HG03045 (cell line): ENCODE measurements around the gene SGCD.

Source experiments
- ATAC-seq: cut with Tn5 transposase; IDR thresholded peaks from one replicate; pipeline ENCODE4 v1.9.1; 2021; ENCODE audit warnings: mild to moderate bottlenecking, moderate library complexity; ENCODE audit not compliant: unreplicated experiment

Gene SGCD

DNA sequence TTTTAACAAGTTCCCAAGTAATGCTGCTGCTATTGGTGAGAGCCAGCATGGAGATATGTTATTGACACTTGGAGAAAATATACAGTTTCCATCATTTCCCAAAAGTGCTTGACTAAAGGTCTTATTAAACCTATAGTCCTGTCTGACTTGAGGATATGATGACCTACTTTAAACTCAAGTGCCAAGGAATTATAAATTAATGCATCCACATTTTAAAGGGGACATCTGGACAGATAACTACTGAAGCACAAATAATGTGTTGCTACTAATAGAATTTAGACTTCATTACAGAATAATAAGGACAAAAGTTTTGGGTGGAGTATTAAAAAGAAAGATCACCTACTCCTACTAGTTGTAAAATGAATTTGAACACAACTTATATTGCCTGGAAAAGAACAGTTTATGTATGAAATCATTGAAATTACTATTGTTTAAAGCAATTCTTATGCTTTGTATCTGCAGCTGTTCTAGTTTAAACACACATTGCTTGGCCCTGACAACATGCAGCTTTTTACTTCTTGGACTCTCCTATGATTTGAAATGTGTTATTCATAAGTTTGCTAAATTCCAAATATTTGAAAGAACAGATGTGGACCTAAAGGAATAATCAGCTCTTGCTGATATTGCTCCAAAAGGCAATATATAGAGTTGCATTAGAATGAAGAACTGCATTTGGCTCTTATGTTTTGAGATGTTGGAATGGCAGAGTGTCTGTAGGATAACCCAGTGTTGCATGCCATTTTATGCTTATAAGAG, 73.4 kb downstream of the SGCD start:
- no peak for ATAC-seq

DNA sequence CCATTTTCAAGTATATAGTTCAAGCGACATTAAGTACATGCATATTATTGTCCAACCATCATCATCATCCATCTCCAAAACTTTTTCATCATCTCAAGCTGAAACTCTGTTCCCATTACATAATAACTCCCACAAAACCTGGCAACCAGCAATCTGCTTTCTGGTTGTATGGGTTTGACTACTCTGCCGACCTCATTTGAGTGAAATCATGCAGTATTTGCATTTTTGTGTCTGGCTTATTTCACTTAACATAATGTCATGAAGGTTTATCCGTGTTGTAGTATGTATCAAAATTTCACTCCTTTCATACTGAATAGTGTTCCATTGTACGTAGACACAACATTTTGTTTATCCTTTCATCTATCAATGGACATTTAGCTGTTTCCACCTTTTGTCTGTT, 74.8 kb downstream of the SGCD start:
- ATAC-seq: peak; percentile 10

DNA sequence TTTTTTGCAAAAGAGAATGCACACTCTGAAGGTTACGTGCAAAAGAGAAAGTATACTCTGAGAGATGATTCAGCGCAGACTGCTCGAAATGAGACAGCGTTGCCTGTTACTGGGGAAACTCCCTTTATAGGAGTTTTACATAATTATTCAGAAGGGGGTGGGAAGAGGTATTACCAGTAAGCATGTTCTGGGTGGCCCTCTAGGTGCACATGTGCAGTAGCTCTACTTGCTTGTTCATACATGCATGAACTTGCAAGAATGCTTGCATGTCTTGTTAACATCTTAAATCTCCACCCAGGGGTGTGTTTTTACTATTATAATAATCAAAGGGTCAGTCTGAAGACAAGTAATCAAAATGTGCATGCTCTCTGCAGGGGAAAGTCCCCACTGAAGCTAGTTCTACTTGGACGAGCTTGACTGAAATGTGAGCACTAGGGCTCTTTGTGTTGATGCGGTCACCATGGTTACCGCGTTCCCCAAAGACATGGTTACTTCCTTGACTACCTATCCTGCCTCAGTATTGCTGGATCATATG, 75.5 kb downstream of the SGCD start:
- peak; percentile 99 for ATAC-seq

GRCh38 chr5:156405988-156406387, 79.0 kb downstream of the SGCD start:
- ATAC-seq: no peak

GRCh38 chr5:156407251-156407650, 80.3 kb downstream of the SGCD start:
- no peak for ATAC-seq

DNA sequence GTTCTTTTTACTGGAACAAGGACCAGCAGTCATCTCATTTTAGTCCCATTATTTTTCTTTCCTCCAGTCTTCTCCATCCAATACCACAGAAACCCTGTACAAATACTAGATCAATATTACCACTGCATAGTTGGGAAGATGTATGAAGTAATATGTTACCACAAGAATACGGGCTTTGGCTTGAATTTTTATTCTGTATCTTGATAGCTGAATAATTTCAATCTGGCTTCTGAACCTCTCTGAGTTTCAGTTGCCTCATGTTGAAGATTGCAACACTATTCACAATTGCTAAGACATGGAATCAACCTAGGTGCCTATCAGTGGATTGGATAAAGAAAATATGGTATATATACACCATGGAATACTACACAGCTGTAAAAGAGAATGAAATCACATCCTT, 82.9 kb downstream of the SGCD start:
- ATAC-seq: no peak

DNA sequence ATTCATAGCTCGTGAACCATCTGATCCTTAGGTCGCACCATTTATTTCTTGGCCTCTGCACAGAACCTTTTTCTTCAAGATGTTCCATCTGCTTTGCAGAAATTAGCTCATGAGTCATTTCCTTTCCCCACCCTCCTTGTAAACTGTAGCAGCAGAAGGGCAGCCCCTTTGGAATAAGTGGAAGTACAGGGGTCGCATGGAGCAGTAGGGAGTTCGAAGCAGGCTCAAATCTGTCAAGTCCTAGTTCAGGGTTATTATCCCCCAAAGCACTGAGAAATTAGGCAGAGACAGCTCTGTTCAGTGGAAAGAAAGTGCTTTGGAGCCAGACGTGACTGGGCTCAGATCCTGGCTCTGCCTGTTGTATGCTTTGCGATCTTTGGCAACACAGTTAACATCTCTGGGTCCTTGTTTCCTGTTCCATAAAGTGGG, 84.2 kb downstream of the SGCD start:
- no peak for ATAC-seq

- no peak for ATAC-seq
Observed at GRCh38 chr5:156411957-156412356, 85.0 kb downstream of the SGCD start.

DNA sequence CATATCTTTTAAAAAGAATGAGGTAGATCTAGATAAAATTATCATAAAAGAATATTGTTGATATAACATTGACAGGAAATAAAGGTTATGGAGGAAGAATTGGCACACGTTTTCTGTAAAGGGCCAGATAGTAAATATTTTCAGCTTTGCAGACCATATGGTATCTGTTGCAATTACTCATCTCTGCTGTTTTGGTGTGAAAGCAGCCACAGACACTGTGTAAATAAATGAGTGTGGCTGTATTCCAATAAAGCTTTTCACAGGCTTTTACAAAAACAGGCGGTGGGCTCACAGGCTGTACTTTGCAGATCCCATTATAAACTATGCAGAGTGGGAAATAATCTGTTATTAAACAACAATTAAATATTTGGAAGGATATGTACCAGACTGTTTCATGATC, 87.4 kb downstream of the SGCD start:
- ATAC-seq: no peak

DNA sequence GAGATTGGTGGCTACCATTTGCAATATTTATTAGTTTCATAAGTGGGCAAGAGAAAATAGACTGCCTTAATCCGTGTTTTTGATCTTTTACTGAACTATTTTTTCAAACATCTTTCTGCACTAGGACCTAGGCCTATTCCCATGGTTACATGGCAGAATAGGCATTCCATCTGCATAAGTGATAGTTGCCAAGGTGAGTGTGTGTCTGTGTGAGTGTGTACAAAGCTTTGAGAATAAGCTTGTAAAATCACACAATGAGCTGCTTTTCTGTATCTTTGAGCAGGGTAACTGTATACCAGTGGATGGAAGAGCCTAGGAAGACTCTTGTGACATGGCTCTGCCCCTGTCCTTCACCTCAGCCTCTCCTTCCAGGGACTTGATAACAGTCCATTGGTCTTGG, 92.7 kb downstream of the SGCD start:
- ATAC-seq: no peak

DNA sequence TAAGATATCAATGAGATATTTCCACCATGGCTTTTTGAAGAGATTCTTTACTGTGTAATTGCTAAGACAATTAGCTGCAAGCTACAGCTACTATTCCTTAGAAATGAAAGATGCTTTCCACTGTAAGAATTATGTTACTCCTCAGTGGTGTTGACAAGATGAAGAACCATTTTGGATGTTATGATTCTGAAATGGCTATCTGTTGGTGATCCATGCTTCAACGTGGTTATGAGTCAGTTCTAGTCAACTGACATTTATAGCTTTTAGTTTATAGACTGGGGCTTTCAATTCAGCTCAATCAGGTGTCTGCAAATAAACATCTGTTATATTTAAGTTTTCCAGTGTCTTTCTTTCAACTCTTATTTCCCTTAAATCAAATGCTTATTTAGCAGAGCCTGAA, 93.7 kb downstream of the SGCD start:
- ATAC-seq: no peak

DNA sequence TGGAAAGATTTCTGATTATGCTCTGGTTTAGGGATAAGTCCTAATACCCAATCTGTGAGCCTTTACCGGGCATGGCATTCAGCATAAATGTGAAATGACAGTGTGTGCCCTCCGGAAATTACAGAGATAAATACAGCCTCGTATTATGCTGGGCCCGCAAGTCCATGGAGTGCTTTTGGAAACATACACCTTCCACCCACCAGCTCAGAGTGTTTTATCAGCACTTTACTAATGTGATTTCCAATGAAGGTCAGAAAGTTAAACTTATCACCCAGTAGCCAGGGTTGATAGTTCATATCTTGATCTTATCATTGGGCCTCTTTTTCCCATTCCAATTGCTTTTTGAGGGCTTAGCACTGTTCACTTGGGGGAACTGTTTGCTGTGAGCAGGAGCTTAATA, 94.8 kb downstream of the SGCD start:
- no peak for ATAC-seq

DNA sequence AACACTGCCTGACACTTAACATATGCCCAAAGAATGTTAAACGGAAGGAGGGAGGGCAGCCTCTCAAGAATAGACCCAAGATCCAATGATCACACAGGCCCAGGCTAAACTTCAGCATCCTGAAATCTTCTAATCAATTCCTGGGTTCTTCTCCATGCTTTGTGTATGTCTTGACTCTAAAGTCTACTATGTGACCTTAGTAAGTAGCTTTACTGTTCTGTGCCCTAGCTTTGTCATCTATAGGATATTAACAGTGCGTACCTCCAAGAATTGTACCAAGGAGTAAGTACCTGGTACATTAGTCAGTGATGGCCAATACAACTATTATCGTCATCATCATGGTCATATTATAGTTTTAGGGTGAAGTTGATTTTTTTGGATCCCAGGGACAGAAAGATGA, 96.6 kb downstream of the SGCD start:
- ATAC-seq: no peak

- ATAC-seq: no peak
Observed at GRCh38 chr5:156427315-156427714, 100.4 kb downstream of the SGCD start.

GRCh38 chr5:156431956-156432829, 105.2 kb downstream of the SGCD start:
- ATAC-seq: no peak

DNA sequence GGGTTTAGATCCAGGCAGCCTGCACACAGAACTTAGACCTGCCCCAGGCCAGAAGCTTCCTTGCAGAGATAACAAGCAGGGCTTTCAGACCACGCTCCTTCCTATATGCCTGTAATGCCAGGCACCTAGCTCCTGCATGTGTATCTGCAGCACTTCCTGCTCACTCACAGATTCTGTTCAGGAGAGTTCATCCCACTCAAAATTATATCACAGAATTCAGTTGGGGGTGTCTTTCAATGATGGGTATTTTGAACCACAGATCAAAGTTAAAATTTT, 105.8 kb downstream of the SGCD start:
- ATAC-seq: no peak

- no peak for ATAC-seq
Observed at GRCh38 chr5:156434471-156434870, 107.5 kb downstream of the SGCD start.

DNA sequence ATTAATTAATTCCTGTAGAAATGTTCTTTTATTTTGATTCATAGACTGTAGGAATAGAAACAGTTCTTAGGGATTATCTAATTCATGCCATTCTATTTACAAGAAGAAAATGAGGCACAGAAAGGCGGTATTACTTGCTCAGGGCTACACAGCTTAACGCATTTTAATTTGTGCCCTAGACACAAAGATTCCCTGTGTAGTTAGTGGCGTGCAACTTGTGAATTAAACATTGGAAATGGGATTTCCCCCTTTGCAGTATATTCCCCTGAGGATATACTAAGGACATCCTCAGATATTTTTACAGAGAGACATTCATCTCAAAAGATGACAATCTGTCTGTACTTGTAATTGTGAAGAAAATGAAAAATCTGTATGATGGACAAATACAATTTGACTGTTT, 108.1 kb downstream of the SGCD start:
- no peak for ATAC-seq

DNA sequence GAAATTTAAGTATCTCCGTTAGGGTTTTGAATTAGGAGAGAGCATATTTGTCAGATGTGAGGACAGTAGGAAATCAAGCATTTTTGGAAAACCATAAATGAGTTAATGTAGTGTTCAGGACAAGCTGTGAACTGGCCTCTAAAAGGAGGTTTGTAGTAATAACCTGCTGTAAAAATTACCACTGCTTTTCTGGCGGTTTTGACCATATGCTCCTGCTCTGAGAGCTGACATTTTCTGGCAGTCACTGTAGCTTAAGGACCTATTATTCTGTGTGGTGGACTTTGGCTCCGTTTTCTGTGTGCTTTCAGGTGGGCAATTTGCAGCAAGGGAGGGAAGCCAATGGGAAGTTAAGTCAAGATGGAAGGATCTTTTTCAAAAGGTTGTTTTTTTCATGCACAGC, 111.1 kb downstream of the SGCD start:
- no peak for ATAC-seq

GRCh38 chr5:156444753-156445291, 117.9 kb downstream of the SGCD start:
- no peak for ATAC-seq

- no peak for ATAC-seq
Observed at GRCh38 chr5:156446526-156446925, 119.6 kb downstream of the SGCD start.

GRCh38 chr5:156450778-156451177, 123.8 kb downstream of the SGCD start:
- ATAC-seq: no peak
